WTC11 (cell line): ENCODE results near the gene FEV. TPM values are rescaled to one million over a fixed set of nuclear protein-coding genes. Genes with fewer than 3 reads are reported as not detected.

ENCODE experiments used
- ATAC-seq: fragments of 200-7000 bp; cut with Tn5 transposase; 2 replicates; pipeline ENCODE4 v1.10.0; 2021; ENCODE audit warnings: mild to moderate bottlenecking, moderate library complexity
- CTCF ChIA-PET: fragments of 300-600 bp; sonication (Branson Sonifier 250); formaldehyde crosslinking; loops from one replicate; lab custom pipeline; 2021; ENCODE audit warnings: antibody characterized with exemption; lab: Charles Lee
- POLR2A ChIA-PET: fragments of 350-600 bp; sonication (Branson Sonifier 250); formaldehyde crosslinking; loops from one replicate; lab custom pipeline; 2021; ENCODE audit warnings: antibody characterized with exemption; lab: Charles Lee
- DNase-seq: peaks from one replicate; pipeline ENCODE4 v3.0.0; 2021; ENCODE audit warnings: low spot score
- H3K27ac Mint-ChIP-seq: 2 replicates; pipeline ENCODE4 v1.8.0; 2021; ENCODE audit warnings: mixed read lengths
- H3K27me3 Mint-ChIP-seq: 2 replicates; pipeline ENCODE4 v1.8.0; 2021; ENCODE audit warnings: low read depth, mild to moderate bottlenecking, moderate library complexity, mixed read lengths
- H3K36me3 Mint-ChIP-seq: 2 replicates; pipeline ENCODE4 v1.8.0; 2021; ENCODE audit warnings: mixed read lengths
- H3K4me1 Mint-ChIP-seq: 2 replicates; pipeline ENCODE4 v1.8.0; 2022; ENCODE audit warnings: mixed read lengths
- H3K4me3 Mint-ChIP-seq: 2 replicates; pipeline ENCODE4 v1.8.0; 2021; ENCODE audit warnings: mild to moderate bottlenecking, moderate library complexity, mixed read lengths
- H3K9me3 Mint-ChIP-seq: 2 replicates; pipeline ENCODE4 v1.8.0; 2021; ENCODE audit warnings: mixed read lengths
- ATF6 ChIP-seq: sonication (generic); formaldehyde crosslinking; IDR thresholded peaks from 2 replicates; pipeline ENCODE4 v1.8.1; 2023; ENCODE audit warnings: mild to moderate bottlenecking, missing genetic modification reagents
- E2F1 ChIP-seq: sonication (generic); formaldehyde crosslinking; IDR thresholded peaks from 2 replicates; pipeline ENCODE4 v1.8.0; 2022; ENCODE audit warnings: mild to moderate bottlenecking, missing genetic modification reagents
- ELF4 ChIP-seq: sonication (generic); formaldehyde crosslinking; IDR thresholded peaks from 2 replicates; pipeline ENCODE4 v1.8.1; 2022; ENCODE audit warnings: low read depth, mild to moderate bottlenecking, moderate library complexity, missing genetic modification reagents
- ESRRA ChIP-seq: sonication (generic); formaldehyde crosslinking; IDR thresholded peaks from 2 replicates; pipeline ENCODE4 v1.8.1; 2022; ENCODE audit warnings: mild to moderate bottlenecking, missing genetic modification reagents, borderline replicate concordance
- JAZF1 ChIP-seq: fragments of 250-450 bp; sonication (Bioruptor Pico); IDR thresholded peaks from 2 replicates; pipeline ENCODE4 v1.9.0; 2021; ENCODE audit warnings: moderate library complexity, mild to moderate bottlenecking, inconsistent platforms
- NFE2L1 ChIP-seq: sonication (generic); formaldehyde crosslinking; IDR thresholded peaks from 2 replicates; pipeline ENCODE4 v1.8.1; 2023; ENCODE audit warnings: missing genetic modification reagents
- SP1 ChIP-seq: sonication (generic); formaldehyde crosslinking; conservative IDR thresholded peaks from 2 replicates; pipeline ENCODE4 v1.8.1; 2022; ENCODE audit warnings: missing genetic modification reagents
- ZNF138 ChIP-seq: sonication (generic); formaldehyde crosslinking; conservative IDR thresholded peaks from 2 replicates; pipeline ENCODE4 v1.8.1; 2022; ENCODE audit warnings: mild to moderate bottlenecking, moderate library complexity, missing genetic modification reagents
- ZNF281 ChIP-seq: sonication (generic); formaldehyde crosslinking; IDR thresholded peaks from 2 replicates; pipeline ENCODE4 v1.8.0; 2023; ENCODE audit warnings: mild to moderate bottlenecking, missing genetic modification reagents
- ZNF317 ChIP-seq: sonication (generic); formaldehyde crosslinking; IDR thresholded peaks from 2 replicates; pipeline ENCODE4 v1.8.1; 2023; ENCODE audit warnings: low read depth, mild to moderate bottlenecking, moderate library complexity, missing genetic modification reagents, borderline replicate concordance
- ZNF671 ChIP-seq: fragments of 250-450 bp; sonication (Bioruptor Pico); IDR thresholded peaks from 2 replicates; pipeline ENCODE4 v1.8.0; 2021; ENCODE audit warnings: mild to moderate bottlenecking
- total RNA-seq: library from RNA; stranded (reverse); gene quantifications from 3 replicates; pipeline ENCODE4 v1.2.3, GENCODE V29; 2021
- TF ChIP-seq, protein P1 (sequence below): sonication (generic); formaldehyde crosslinking; IDR thresholded peaks from 2 replicates; pipeline ENCODE4 v1.8.0; 2022; ENCODE audit warnings: mild to moderate bottlenecking, missing genetic modification reagents
- TF ChIP-seq, protein P2 (sequence below): sonication (generic); formaldehyde crosslinking; IDR thresholded peaks from 2 replicates; pipeline ENCODE4 v1.8.0; 2023; ENCODE audit warnings: missing genetic modification reagents
- TF ChIP-seq, protein P3 (sequence below): sonication (generic); formaldehyde crosslinking; IDR thresholded peaks from 2 replicates; pipeline ENCODE4 v1.8.0; 2022; ENCODE audit warnings: mild to moderate bottlenecking, missing genetic modification reagents

The FEV gene
- total RNA-seq, 1 experiment from 2014 or later: not detected

DNA sequence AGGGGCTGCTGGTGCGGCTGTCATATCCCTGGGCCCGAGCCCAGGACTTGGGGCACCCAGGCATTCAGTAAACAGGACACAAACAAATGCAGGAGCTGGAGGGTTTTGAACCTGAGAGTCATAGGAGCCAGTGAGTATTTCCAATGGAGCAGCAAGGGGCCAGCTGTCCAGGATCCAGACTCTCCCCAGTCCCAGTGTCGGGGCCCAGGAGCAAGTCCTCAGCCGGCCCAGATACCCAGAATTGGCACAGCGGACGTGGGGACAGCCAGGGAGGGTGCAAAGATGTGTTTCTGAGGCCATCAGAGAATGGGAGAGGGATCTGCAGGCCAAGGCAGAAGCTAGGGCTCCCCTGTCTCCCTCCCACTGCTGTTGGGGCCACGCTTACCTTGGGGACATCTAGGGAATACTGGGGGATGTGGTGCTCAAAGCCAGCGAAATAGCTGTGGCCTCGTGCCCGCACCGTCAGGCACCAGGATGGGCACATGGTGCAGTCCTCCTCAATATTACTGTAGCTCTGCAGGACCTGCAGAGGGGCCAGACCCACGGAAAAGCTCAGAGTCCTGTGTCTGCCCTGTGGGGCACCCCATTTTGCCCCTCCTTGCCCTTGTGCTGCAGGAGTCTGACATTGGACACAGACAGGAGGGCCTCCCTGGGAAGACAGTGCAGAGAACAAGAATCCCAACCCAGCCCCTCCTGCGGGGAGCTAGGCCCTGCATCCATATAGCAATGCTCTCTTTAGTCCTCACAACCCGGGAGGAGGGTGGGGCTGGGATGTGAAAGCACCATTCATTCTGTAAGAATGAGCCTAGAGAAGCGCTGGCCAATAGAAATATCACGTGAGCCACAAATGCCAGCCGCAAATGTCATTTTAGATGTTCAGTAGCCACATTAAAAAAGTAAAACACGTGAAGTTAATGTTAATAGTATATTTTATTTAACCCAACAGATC, 40.9 kb upstream of the FEV start (continued):
- TF ChIP-seq, protein P1, sequence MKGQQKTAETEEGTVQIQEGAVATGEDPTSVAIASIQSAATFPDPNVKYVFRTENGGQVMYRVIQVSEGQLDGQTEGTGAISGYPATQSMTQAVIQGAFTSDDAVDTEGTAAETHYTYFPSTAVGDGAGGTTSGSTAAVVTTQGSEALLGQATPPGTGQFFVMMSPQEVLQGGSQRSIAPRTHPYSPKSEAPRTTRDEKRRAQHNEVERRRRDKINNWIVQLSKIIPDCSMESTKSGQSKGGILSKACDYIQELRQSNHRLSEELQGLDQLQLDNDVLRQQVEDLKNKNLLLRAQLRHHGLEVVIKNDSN (CRISPR knock-in tag): no peak

DNA sequence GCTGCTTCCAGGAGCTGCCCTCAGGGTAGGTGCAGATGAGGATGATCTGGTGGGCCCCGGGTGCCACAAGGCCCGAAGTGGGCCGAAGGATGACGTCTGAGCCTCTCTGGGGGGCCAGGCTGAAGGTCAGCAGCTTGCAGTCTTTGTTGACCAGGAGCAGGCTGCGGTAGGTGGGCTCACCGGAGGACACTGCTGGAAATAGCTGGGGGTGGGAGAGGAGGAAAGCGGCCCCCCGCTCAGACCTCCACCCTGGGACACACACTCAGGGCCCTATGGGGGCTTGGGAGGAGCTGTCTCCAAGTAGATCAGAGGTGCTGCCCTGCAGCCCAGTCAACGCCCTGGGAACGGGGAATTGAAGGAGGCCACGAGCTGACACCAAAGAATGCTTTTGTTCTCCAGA, 39.1 kb upstream of the FEV start:
- Mint-ChIP-seq H3K4me1 (0 out of 2 replicates have a peak, but pooled peaks cover 2% of the 10 kb centered on the region), H3K27me3 (no peaks in the 10 kb centered on the region), H3K27ac (no peak overlapping the region), H3K36me3 (no peaks in the 10 kb centered on the region), H3K9me3 (no peaks in the 10 kb centered on the region), H3K4me3 (no peak overlapping the region)
- POLR2A ChIA-PET: no interaction called here
- CTCF ChIA-PET: interaction anchor here (0.6 to 8.4 kb wide), 7 partner anchors 14 to 148 kb away, joined by 3 to 91 read pairs (median 9); no protein-coding TSS in a partner anchor
- no peak for DNase-seq
- TF ChIP-seq, protein P2, sequence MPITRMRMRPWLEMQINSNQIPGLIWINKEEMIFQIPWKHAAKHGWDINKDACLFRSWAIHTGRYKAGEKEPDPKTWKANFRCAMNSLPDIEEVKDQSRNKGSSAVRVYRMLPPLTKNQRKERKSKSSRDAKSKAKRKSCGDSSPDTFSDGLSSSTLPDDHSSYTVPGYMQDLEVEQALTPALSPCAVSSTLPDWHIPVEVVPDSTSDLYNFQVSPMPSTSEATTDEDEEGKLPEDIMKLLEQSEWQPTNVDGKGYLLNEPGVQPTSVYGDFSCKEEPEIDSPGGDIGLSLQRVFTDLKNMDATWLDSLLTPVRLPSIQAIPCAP (CRISPR knock-in tag): no peak
- TF ChIP-seq ATF6 (CRISPR knock-in tag): no peak
- TF ChIP-seq ZNF317 (CRISPR knock-in tag): no peak
- ATAC-seq: no peak

DNA sequence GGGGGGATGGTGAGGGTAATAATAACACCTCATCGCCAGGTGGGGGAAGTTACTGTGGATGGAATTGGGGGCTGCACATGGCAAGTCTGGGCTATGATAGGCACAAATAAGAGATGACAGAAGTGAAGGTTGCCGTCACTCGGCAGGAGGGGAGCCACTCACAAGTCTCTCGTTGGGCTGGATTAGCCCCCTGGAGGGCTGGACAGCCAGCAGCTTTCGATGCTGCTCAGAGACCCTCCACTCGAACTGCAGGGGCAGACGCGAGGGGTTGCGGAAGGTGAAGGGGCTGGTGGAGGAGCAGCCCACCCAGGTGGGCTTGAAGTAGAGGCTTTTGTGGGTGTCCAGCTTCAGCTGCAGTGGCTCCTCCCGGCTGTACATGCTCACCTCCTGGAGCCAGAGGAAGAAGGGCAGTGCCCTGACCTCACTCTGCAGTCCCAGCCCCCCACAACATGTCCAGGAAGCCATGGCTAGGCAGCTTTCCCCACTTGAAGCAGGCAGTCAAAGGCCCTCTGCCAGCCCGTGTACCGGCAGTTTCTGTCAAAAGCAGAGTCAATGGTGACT, 38.1 kb upstream of the FEV start:
- H3K27me3 Mint-ChIP-seq: no peaks in the 10 kb centered on the region
- ChIA-PET CTCF (interaction anchor here (1.6 to 2.3 kb wide), 2 partner anchors 13 to 96 kb away, joined by 7 to 11 read pairs; no protein-coding TSS in a partner anchor), POLR2A (no interaction called here)
- no peak overlapping the region for H3K27ac Mint-ChIP-seq
- H3K4me1 Mint-ChIP-seq: 0 out of 2 replicates have a peak, but pooled peaks cover 2% of the 10 kb centered on the region
- no peaks in the 10 kb centered on the region for H3K9me3 Mint-ChIP-seq
- H3K4me3 Mint-ChIP-seq: no peak overlapping the region
- H3K36me3 Mint-ChIP-seq: no peaks in the 10 kb centered on the region
- no peak for TF ChIP-seq E2F1 (CRISPR knock-in tag)
- TF ChIP-seq ZNF138: no peak
- TF ChIP-seq NFE2L1 (CRISPR knock-in tag): no peak
- no peak for TF ChIP-seq SP1
- TF ChIP-seq ZNF281 (CRISPR knock-in tag): no peak
- no peak for TF ChIP-seq ESRRA
- DNase-seq (no peak), ATAC-seq (no peak)

DNA sequence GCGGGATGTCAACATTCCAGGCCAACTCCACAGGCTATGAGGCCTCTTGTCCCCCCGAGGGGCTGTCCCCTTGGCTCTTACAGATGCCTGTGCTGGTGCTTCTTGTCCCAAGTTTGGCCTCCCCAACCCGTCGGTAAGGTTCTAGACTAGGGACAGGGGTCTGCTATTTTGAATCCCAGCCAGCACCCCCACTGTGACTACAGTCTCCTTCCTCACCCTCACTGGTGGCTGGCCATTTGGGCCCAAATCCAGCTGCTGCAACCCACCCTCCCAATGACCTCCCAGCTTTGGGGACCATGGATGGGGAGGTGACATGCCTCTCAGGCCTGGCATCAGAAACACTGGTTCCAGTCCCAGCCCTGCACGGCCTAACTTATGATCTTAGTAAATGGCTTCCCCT, 37.6 kb upstream of the FEV start:
- no peaks in the 10 kb centered on the region for H3K27me3 Mint-ChIP-seq
- H3K27ac Mint-ChIP-seq: no peak overlapping the region
- ATAC-seq (no peak), DNase-seq (no peak)
- POLR2A ChIA-PET: no interaction called here
- H3K4me1 Mint-ChIP-seq: 0 out of 2 replicates have a peak, but pooled peaks cover 2% of the 10 kb centered on the region
- H3K4me3 Mint-ChIP-seq: no peak overlapping the region
- CTCF ChIA-PET: no interaction called here
- no peaks in the 10 kb centered on the region for H3K9me3 Mint-ChIP-seq
- no peaks in the 10 kb centered on the region for H3K36me3 Mint-ChIP-seq
- no peak for TF ChIP-seq JAZF1 (CRISPR knock-in tag)
- TF ChIP-seq, protein P3, sequence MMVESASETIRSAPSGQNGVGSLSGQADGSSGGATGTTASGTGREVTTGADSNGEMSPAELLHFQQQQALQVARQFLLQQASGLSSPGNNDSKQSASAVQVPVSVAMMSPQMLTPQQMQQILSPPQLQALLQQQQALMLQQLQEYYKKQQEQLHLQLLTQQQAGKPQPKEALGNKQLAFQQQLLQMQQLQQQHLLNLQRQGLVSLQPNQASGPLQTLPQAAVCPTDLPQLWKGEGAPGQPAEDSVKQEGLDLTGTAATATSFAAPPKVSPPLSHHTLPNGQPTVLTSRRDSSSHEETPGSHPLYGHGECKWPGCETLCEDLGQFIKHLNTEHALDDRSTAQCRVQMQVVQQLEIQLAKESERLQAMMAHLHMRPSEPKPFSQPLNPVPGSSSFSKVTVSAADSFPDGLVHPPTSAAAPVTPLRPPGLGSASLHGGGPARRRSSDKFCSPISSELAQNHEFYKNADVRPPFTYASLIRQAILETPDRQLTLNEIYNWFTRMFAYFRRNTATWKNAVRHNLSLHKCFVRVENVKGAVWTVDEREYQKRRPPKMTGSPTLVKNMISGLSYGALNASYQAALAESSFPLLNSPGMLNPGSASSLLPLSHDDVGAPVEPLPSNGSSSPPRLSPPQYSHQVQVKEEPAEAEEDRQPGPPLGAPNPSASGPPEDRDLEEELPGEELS (CRISPR knock-in tag): no peak
- TF ChIP-seq ZNF671 (CRISPR knock-in tag): no peak
- TF ChIP-seq ELF4 (CRISPR knock-in tag): no peak
